Measurements from ENCODE around the gene IMPA2.

IMPA2 gene

GRCh38 chr18:11969904-11970835, 11.1 kb upstream of the IMPA2 start (continued):
- TF ChIP-seq, protein P1, sequence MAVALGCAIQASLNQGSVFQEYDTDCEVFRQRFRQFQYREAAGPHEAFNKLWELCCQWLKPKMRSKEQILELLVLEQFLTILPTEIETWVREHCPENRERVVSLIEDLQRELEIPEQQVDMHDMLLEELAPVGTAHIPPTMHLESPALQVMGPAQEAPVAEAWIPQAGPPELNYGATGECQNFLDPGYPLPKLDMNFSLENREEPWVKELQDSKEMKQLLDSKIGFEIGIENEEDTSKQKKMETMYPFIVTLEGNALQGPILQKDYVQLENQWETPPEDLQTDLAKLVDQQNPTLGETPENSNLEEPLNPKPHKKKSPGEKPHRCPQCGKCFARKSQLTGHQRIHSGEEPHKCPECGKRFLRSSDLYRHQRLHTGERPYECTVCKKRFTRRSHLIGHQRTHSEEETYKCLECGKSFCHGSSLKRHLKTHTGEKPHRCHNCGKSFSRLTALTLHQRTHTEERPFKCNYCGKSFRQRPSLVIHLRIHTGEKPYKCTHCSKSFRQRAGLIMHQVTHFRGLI (tag by site-specific recombination; IDR thresholded peaks at IDR 0.05), result no peak
- TF ChIP-seq ZBTB1 (tag by site-specific recombination; IDR thresholded peaks at IDR 0.05) (no peak), OSR2 (tag by site-specific recombination; IDR thresholded peaks at IDR 0.05) (no peak), ZNF571 (tag by site-specific recombination; IDR thresholded peaks at IDR 0.05) (no peak), ZNF121 (tag by site-specific recombination; IDR thresholded peaks at IDR 0.05) (no peak), TSHZ1 (tag by site-specific recombination; IDR thresholded peaks at IDR 0.05; ENCODE audit: borderline replicate concordance) (no peak), EGR2 (tag by site-specific recombination; IDR thresholded peaks at IDR 0.05; ENCODE audit: low read depth) (no peak), ELK4 (IDR thresholded peaks at IDR 0.05; ENCODE audit: borderline replicate concordance, low read depth, low read length) (no peak), ZNF132 (tag by site-specific recombination; IDR thresholded peaks at IDR 0.05; ENCODE audit: borderline replicate concordance) (no peak), ZNF292 (tag by site-specific recombination; IDR thresholded peaks at IDR 0.05; ENCODE audit: borderline replicate concordance, low read depth) (no peak), ZFHX2 (tag by site-specific recombination; conservative IDR thresholded peaks at IDR 0.05) (no peak), ZIC2 (tag by site-specific recombination; IDR thresholded peaks at IDR 0.05) (no peak), ZSCAN4 (tag by site-specific recombination; IDR thresholded peaks at IDR 0.05) (no peak), ZNF423 (tag by site-specific recombination; IDR thresholded peaks at IDR 0.05) (no peak), GFI1B (tag by site-specific recombination; IDR thresholded peaks at IDR 0.05) (no peak; the same call in 1 of the 2 replicates), ZNF426 (tag by site-specific recombination; IDR thresholded peaks at IDR 0.05) (peak; percentile 45), ZNF645 (tag by site-specific recombination; IDR thresholded peaks at IDR 0.05) (no peak), ZXDB (tag by site-specific recombination; IDR thresholded peaks at IDR 0.05) (0 out of 2 replicates have a peak, but pooled peaks have one; percentile 33), ZNF623 (tag by site-specific recombination; IDR thresholded peaks at IDR 0.05) (peak; percentile 38; the same call in 1 of the 2 replicates), ZNF776 (tag by site-specific recombination; IDR thresholded peaks at IDR 0.05; ENCODE audit: borderline replicate concordance) (no peak)
- TF ChIP-seq, protein P2, sequence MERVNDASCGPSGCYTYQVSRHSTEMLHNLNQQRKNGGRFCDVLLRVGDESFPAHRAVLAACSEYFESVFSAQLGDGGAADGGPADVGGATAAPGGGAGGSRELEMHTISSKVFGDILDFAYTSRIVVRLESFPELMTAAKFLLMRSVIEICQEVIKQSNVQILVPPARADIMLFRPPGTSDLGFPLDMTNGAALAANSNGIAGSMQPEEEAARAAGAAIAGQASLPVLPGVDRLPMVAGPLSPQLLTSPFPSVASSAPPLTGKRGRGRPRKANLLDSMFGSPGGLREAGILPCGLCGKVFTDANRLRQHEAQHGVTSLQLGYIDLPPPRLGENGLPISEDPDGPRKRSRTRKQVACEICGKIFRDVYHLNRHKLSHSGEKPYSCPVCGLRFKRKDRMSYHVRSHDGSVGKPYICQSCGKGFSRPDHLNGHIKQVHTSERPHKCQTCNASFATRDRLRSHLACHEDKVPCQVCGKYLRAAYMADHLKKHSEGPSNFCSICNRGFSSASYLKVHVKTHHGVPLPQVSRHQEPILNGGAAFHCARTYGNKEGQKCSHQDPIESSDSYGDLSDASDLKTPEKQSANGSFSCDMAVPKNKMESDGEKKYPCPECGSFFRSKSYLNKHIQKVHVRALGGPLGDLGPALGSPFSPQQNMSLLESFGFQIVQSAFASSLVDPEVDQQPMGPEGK (tag by site-specific recombination; IDR thresholded peaks at IDR 0.05), result no peak
- TF ChIP-seq, protein P3, sequence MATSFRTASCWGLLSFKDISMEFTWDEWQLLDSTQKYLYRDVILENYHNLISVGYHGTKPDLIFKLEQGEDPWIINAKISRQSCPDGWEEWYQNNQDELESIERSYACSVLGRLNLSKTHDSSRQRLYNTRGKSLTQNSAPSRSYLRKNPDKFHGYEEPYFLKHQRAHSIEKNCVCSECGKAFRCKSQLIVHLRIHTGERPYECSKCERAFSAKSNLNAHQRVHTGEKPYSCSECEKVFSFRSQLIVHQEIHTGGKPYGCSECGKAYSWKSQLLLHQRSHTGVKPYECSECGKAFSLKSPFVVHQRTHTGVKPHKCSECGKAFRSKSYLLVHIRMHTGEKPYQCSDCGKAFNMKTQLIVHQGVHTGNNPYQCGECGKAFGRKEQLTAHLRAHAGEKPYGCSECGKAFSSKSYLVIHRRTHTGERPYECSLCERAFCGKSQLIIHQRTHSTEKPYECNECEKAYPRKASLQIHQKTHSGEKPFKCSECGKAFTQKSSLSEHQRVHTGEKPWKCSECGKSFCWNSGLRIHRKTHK (tag by site-specific recombination; IDR thresholded peaks at IDR 0.05), result no peak
- TF ChIP-seq, protein P4, sequence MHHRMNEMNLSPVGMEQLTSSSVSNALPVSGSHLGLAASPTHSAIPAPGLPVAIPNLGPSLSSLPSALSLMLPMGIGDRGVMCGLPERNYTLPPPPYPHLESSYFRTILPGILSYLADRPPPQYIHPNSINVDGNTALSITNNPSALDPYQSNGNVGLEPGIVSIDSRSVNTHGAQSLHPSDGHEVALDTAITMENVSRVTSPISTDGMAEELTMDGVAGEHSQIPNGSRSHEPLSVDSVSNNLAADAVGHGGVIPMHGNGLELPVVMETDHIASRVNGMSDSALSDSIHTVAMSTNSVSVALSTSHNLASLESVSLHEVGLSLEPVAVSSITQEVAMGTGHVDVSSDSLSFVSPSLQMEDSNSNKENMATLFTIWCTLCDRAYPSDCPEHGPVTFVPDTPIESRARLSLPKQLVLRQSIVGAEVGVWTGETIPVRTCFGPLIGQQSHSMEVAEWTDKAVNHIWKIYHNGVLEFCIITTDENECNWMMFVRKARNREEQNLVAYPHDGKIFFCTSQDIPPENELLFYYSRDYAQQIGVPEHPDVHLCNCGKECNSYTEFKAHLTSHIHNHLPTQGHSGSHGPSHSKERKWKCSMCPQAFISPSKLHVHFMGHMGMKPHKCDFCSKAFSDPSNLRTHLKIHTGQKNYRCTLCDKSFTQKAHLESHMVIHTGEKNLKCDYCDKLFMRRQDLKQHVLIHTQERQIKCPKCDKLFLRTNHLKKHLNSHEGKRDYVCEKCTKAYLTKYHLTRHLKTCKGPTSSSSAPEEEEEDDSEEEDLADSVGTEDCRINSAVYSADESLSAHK (tag by site-specific recombination; IDR thresholded peaks at IDR 0.05), result no peak

Measured in HEK293 (cell line).